Dendritic cell treated with granulocyte-macrophage colony-stimulating factor and Interleukin-4, amounts not matched to agents 40 ng/mL and 50 ng/mL, for 4 days (primary cell): ENCODE results near the gene APMAP.
"Not testable (repeated sequence)": the region's sequence is repeated elsewhere in the genome, so short reads cannot be mapped to it uniquely, and the experiment has no call there.

Experiments
- H3K27ac Mint-ChIP-seq: one replicate; pipeline ENCODE4 v1.8.0; 2022; ENCODE audit warnings: mild to moderate bottlenecking, mixed read lengths
- H3K27me3 Mint-ChIP-seq: one replicate; pipeline ENCODE4 v1.8.0; 2022; ENCODE audit warnings: mild to moderate bottlenecking, mixed read lengths
- H3K36me3 Mint-ChIP-seq: one replicate; pipeline ENCODE4 v1.8.0; 2022; ENCODE audit warnings: low read depth, mixed read lengths
- H3K4me1 Mint-ChIP-seq: one replicate; pipeline ENCODE4 v1.8.0; 2022; ENCODE audit warnings: low read depth, mixed read lengths
- H3K4me3 Mint-ChIP-seq: one replicate; pipeline ENCODE4 v1.8.0; 2022; ENCODE audit warnings: mild to moderate bottlenecking, moderate library complexity, mixed read lengths
- H3K9me3 Mint-ChIP-seq: one replicate; pipeline ENCODE4 v1.8.0; 2022; ENCODE audit warnings: mixed read lengths
- intact Hi-C: fragments of 100-400 bp; cut with micrococcal nuclease; formaldehyde crosslinking; loops from one replicate; pipeline ENCODE4 v1.15.0; 2022

The APMAP gene

GRCh38 chr20:24934101-24934661 is 58.4 kb downstream of the APMAP start:
- intact Hi-C loops, result loop anchor here (5.0 kb wide), 1 partner anchor 133 kb away; no protein-coding TSS in a partner anchor
- Mint-ChIP-seq H3K4me3 (no peak overlapping the region), H3K27me3 (no peaks in the 10 kb centered on the region), H3K36me3 (no peaks in the 10 kb centered on the region), H3K9me3 (no peaks in the 10 kb centered on the region), H3K4me1 (peaks cover 36% of the 10 kb centered on the region), H3K27ac (peak overlapping the region; percentile 62)

- intact Hi-C loops, result loop anchor here (2.0 to 5.0 kb wide), 2 partner anchors 15 to 134 kb away; partner anchors contain the start of gene CST7
- Mint-ChIP-seq H3K9me3 (no peaks in the 10 kb centered on the region), H3K4me3 (no peak overlapping the region)
These were observed 59.2 kb downstream of the APMAP start for GRCh38 chr20:24933266-24933908.

GRCh38 chr20:24931893-24932292 is 60.7 kb downstream of the APMAP start:
- H3K9me3 Mint-ChIP-seq, H3K4me3 Mint-ChIP-seq, H3K27me3 Mint-ChIP-seq, H3K36me3 Mint-ChIP-seq: not testable (repeated sequence)
- H3K4me1 Mint-ChIP-seq, result peaks cover 36% of the 10 kb centered on the region
- intact Hi-C loops, result loop anchor here (2.0 to 5.0 kb wide), 2 partner anchors 17 to 135 kb away; partner anchors contain the start of gene CST7
- H3K27ac Mint-ChIP-seq, result peak overlapping the region; percentile 62

More at GRCh38 chr20:24933266-24933908, 59.2 kb downstream of the APMAP start:
- no peaks in the 10 kb centered on the region for H3K36me3 Mint-ChIP-seq
- no peaks in the 10 kb centered on the region for H3K27me3 Mint-ChIP-seq
- peaks cover 36% of the 10 kb centered on the region for H3K4me1 Mint-ChIP-seq
- peak overlapping the region; percentile 62 for H3K27ac Mint-ChIP-seq

- not testable (repeated sequence) for H3K9me3 Mint-ChIP-seq, H3K27me3 Mint-ChIP-seq, H3K36me3 Mint-ChIP-seq, H3K4me3 Mint-ChIP-seq
- intact Hi-C loops, result loop anchor here (5.0 kb wide), 1 partner anchor 136 kb away; no protein-coding TSS in a partner anchor
- peak overlapping the region; percentile 62 for H3K27ac Mint-ChIP-seq
- peaks cover 36% of the 10 kb centered on the region for H3K4me1 Mint-ChIP-seq
These were observed 61.5 kb downstream of the APMAP start for GRCh38 chr20:24930724-24931688.

- H3K4me3 Mint-ChIP-seq, H3K36me3 Mint-ChIP-seq, H3K9me3 Mint-ChIP-seq, H3K27me3 Mint-ChIP-seq: not testable (repeated sequence)
- H3K4me1 Mint-ChIP-seq, result peaks cover 36% of the 10 kb centered on the region
- intact Hi-C loops, result loop anchor here (5.0 kb wide), 1 partner anchor 137 kb away; no protein-coding TSS in a partner anchor
- H3K27ac Mint-ChIP-seq, result peak overlapping the region; percentile 46
These were observed 62.5 kb downstream of the APMAP start for GRCh38 chr20:24929867-24930723.

- H3K4me3 Mint-ChIP-seq, intact Hi-C loops, H3K27ac Mint-ChIP-seq, H3K9me3 Mint-ChIP-seq, H3K36me3 Mint-ChIP-seq, H3K27me3 Mint-ChIP-seq: not testable (repeated sequence)
- peaks cover 36% of the 10 kb centered on the region for H3K4me1 Mint-ChIP-seq
These were observed 63.3 kb downstream of the APMAP start for GRCh38 chr20:24929259-24929658.

GRCh38 chr20:24920706-24921105 is 71.8 kb downstream of the APMAP start:
- H3K9me3 Mint-ChIP-seq, H3K27me3 Mint-ChIP-seq, intact Hi-C loops, H3K27ac Mint-ChIP-seq, H3K4me1 Mint-ChIP-seq, H3K4me3 Mint-ChIP-seq, H3K36me3 Mint-ChIP-seq: not testable (repeated sequence)

- not testable (repeated sequence) for H3K27me3 Mint-ChIP-seq, H3K4me1 Mint-ChIP-seq, H3K4me3 Mint-ChIP-seq, H3K36me3 Mint-ChIP-seq, H3K9me3 Mint-ChIP-seq
- intact Hi-C loops, result loop anchor here (5.0 kb wide), 2 partner anchors 982 to 1032 kb away; no protein-coding TSS in a partner anchor
- H3K27ac Mint-ChIP-seq, result peak overlapping the region; percentile 8
These were observed 72.9 kb downstream of the APMAP start for GRCh38 chr20:24919665-24920064.

- intact Hi-C loops, result loop anchor here (1.0 to 5.0 kb wide), 4 partner anchors 759 to 1032 kb away; no protein-coding TSS in a partner anchor
- peak overlapping the region; percentile 35 for H3K27ac Mint-ChIP-seq
These were observed 73.7 kb downstream of the APMAP start for GRCh38 chr20:24918579-24919566.

GRCh38 chr20:24917797-24918578 is 74.6 kb downstream of the APMAP start:
- Mint-ChIP-seq H3K36me3 (no peaks in the 10 kb centered on the region), H3K27ac (peak overlapping the region; percentile 35), H3K4me3 (no peak overlapping the region), H3K9me3 (no peaks in the 10 kb centered on the region), H3K4me1 (no peaks in the 10 kb centered on the region), H3K27me3 (peaks cover 7% of the 10 kb centered on the region)
- intact Hi-C loops, result loop anchor here (1.0 to 5.0 kb wide), 4 partner anchors 758 to 1031 kb away; no protein-coding TSS in a partner anchor

More at GRCh38 chr20:24918579-24919566, 73.7 kb downstream of the APMAP start:
- no peaks in the 10 kb centered on the region for H3K4me1 Mint-ChIP-seq
- H3K9me3 Mint-ChIP-seq, result no peaks in the 10 kb centered on the region
- no peaks in the 10 kb centered on the region for H3K36me3 Mint-ChIP-seq
- peaks cover 7% of the 10 kb centered on the region for H3K27me3 Mint-ChIP-seq
- no peak overlapping the region for H3K4me3 Mint-ChIP-seq

- Mint-ChIP-seq H3K36me3 (no peaks in the 10 kb centered on the region), H3K27ac (no peak overlapping the region), H3K4me1 (no peaks in the 10 kb centered on the region), H3K9me3 (no peaks in the 10 kb centered on the region), H3K4me3 (no peak overlapping the region), H3K27me3 (peaks cover 7% of the 10 kb centered on the region)
- intact Hi-C loops, result loop anchor here (5.0 kb wide), 2 partner anchors 980 to 1030 kb away; no protein-coding TSS in a partner anchor
These were observed 75.5 kb downstream of the APMAP start for GRCh38 chr20:24917056-24917455.
